GM18909 (cell line): ENCODE data around the gene PICK1.

Experiments
- ATAC-seq: cut with Tn5 transposase; IDR thresholded peaks from one replicate; pipeline ENCODE4 v1.9.1; 2021; ENCODE audit warnings: mild to moderate bottlenecking; ENCODE audit not compliant: unreplicated experiment, poor library complexity

Gene PICK1

DNA sequence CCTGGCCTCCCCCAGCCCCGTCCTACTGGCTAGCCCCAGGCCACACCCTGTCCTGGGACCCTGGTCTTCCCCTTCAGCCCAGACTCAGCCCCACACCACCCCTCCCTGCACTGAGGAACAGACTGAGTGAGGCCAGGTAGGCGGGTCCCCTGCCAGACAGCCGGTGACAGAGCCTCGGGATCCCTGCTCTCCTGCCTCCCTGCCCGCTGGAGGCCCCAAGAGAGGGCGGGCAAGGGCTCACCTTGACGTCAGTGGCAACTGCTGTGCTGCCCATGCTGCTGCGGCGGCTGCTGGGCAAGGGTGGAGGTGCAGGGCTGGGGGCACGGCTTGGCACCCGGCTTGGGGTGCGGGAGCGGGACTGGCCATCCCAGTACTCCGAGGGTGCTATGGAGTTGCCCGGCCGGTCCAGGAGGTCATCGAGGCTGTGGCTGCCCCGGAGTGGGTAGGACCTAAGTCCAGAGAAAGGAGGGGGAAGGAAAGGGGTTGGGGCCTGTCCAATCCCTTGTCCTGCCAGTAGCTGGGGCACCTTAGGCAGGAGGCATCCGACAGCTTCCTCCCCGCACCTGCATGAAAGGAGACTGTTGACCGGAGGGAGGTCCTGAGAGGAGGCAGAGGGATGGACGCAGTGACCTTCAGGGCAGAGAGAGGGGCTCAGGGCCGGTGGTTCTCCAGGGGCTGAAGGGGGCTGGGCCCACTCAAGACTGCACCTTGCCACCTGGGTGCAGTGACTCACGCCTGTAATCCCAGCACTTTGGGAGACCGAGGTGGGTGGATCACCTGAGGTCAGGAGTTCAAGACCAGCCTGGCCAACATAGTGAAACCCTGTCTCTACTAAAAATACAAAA lies 29.0 kb downstream of the PICK1 start:
- ATAC-seq, result no peak

DNA sequence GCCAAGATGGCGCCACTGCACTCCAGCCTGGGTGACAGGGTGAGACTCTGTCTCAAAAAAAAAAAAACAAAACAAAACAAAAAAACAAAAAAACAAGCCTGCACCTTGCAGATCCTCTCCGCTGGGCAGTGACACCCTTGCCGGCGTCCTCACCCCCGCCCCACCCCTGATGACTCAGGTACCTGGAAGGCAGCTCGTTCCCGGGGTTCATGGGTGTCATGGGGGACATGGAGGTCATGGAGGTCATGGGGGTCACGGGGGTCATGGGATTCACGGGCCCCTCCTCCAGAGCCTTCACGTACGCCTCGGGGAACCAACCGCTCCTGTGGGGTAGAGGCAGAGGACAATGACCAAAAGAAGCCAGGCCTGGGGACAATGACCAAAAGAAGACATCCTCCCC lies 29.7 kb downstream of the PICK1 start:
- no peak for ATAC-seq

DNA sequence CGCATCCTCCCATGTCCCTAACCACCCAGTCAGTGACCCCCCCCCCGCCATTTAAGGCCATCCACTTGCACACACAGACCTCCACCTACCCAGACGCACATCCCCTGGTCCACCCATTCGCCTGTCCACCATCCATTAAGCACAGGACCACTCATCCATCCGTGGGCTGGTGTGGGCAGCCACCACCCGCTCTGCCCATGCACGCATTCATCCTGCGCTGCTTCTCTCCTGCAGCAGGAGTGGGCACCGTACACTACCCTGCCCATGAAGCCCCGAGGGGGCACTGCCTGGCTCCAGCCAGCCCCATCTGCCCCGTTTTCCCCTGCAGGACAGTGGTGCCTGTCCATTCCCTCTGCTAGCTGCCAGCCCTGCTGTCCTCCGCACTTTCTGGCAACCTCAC lies 30.7 kb downstream of the PICK1 start:
- no peak for ATAC-seq

DNA sequence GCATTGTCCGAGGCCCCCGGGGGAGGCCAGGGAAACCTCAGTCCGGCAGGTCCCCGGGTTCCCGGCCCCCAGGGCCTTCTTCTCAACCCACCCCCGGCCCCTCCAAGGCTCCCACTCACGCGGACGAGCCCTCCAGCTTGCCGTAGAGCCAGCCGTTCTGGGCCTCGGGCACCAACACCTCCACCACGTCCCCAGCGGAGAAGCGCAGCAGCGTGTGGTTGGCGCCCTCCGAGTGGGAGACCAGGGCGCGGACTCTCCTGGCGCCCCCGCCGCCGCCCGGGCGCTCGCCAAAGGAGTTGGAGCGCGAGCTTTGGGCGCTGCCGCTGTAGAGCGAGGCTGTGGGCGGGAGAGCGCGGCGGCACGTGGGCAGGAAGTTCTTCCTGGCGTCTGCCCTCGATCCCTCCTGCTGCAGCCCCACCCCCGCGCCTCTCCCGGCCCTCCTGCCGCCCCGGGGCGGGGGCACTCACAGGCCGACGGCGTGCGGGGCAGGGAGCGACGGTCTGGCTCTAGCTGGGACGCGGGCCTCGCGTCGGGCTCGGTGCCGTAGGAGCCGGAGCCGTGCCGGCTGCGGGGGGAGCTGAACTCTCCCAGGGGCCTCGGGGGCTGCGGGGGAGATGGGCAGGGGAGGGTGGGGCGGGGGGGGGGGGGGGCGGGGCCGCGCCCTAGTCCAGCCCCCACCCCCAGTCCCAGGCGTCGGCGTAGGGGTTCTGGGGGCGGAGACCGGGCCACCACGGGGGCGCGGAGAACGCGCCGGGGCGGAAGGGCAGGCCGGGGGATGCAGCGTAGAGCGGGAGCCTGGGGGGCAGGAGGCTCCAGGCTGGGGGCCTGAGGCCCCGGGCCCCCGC lies 31.6 kb downstream of the PICK1 start:
- no peak for ATAC-seq

DNA sequence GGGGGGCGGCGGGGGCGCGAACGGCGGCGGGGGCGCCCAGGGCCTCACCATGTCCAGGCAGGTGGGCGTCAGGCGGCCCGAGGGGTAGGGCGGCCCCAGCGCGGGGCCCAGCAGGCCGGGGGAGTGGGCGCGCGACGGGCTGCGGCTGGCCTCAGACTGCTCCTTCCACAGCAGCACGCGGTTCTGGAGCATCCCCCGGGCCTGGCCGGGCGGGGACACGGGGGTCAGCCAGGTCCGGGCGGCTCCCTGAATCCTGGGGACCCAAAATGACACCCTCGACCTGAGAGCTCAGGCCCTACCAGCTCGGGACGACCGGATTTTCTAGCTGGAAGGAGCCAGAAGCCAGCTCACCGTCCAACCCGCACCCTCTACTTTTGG lies 32.3 kb downstream of the PICK1 start:
- no peak for ATAC-seq

DNA sequence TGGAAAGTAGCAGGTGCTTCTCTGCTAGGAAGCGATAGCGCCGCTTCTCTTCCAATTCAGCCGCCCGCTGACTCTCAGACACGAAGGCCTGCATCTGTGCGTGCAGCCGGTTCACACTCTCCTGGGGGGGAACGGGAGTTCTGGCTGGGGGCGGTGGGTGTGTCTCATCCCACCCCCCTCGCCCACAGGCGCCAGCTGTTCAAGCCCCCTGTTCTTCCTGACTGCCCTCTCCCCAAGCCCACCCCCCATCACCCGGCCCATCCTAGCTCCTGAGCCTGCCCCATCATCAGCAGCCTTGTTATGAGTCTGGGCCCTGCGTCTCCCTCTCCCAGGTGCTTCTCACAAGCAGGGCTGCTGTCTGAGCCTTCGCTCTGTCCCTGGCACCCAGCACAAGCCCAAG lies 39.9 kb downstream of the PICK1 start:
- ATAC-seq, result no peak

DNA sequence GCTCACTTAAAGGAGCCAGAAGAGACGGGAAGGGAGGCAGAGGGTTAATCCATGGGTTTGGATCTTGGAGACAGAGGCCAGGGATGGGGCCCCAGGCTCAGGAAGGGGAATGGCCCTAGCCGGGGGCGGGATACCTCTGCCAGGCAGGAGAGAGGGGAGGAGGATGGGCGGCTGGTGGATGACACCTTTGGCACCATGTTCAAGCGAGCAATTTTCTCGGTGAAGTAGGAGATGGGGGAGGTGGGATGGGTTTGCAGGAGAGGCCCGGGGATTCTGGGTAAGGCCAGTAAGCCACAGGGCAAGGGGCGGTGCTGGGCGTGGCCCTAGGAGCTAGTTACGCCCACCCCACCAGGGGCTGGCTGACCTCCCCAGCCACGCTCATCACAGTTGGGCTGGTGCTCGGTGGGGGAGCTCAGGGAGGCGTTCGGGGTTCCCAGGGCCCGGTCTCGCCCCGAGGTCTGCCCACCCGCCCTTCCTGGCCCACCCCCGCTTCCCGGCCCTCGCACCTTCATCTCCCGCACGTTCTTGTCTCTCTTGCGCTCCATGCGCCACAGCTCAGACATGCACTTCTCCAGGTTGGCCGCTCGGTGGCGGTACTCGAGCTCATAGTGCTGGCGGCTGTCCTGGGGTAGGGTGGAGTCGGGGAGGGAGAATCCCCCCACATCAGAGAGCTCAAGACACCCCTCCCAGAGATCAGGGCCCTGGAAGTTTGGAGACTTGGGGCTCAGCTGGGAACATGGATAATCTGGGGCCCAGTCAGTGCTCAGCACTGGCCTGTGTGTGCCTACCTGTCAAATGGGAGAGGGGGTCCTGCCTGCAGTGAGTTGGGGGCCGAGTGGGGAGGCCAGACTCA lies 40.6 kb downstream of the PICK1 start:
- no peak for ATAC-seq

DNA sequence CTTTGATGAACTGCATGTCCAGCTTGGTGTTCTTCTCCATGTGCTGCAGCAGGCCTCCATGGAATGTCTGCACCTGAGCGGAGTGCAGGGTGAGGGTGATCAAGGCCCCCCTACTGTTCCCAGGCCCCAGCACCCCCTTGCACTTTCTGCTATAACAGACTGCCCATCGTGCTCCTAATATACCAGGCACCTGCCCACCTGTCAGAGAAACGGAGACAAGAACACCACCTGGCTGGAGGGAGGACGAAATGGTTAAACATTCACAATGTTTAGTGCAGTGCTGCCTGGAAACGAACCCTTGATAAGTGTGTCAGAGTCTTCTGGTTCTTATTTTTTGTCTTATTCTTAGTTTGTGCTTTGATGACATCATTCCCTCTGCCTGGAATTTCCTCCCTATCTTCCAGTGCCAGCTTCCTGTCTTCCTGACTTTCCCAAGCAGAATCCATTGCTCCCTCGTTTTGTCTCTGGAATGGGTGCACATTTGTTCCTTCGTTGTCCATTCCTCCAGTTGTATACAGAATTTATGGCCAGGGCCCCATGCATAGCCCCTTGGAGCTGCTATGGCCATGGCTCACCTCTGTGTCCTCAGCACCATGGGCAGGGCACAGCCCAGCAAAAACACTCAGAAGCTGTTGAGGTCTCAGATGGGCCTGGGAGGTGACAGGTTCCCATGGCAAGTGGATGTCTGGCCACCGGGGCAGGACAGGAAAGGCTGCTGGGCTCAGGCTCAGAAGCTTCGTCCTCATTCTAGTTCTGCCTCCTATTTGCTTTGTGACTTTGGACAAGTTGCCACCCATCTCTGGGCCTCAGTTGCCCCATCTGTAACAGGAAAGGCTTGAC lies 41.4 kb downstream of the PICK1 start:
- no peak for ATAC-seq

DNA sequence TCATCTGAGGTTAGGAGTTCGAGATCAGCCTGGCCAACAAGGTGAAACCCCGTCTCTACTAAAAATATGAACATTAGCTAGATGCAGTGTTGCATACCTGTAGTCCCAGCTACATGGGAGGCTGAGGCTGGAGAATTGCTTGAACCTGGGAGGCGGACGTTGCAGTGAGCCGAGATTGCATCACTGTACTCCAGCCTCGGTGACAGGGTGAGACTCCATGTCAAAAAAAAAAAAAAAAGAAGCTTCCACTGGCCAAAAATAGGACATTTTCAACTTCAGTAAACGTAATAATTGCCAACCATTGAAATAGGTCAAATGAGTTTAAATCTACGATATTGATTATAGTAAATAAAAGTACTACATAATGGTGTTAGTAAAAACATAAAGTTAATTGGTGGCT lies 46.4 kb downstream of the PICK1 start:
- ATAC-seq, result no peak

DNA sequence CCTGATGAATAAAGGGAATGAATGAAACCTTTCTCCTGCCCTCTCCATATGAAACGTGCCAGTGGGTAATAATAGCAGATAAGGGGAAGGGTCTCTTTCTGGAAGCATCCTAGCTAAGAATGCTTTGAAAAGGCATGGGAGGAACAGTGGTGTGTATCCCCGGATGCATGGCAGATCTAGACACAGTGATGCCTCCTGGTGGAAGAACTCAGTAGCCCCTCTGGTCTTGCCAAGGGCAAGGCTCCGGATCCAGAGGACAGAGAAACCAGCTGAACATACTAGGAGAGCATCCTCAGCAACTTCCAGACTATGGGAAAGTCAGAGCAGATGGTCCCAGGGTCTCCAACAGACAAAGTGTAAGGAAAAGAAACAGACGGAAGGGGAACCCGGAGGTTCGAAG lies 46.9 kb downstream of the PICK1 start:
- ATAC-seq, result no peak

DNA sequence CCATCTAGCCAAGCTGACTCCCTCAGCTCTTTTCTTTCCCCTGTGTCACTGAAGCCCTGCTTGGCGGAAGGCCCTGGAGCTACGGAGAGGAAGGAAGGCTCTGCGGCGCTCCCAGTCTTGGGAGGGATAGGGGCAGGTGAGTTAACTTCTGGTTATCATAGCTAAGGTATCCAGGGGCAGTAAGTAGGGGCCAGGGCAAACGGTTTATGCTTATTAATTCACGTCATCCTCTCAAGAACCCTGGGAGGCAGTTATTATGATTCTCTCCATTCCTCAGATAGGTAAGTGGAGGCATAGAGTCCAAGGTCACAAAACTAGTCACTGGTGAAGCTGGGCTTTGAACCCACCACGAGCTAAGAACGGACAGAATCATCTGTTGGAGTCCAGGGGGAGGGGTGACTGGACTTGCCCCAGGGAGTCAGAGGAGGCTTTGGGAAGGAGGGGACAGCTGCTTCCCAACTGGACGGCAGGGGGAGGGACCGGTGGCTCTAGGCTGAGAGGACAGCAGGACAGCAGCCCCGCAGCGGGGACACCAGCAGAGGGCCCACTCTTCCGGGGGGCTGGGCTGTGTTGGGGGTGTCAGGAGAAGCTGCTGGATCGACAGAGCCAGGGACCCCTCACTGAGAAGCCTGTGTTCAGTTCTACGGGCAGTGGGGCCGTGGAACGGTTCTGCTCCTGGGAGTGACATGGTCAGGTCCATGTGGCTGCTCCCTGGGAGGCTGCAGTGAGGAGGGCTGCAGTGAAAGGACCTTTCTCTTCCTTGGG lies 49.8 kb downstream of the PICK1 start:
- no peak for ATAC-seq

DNA sequence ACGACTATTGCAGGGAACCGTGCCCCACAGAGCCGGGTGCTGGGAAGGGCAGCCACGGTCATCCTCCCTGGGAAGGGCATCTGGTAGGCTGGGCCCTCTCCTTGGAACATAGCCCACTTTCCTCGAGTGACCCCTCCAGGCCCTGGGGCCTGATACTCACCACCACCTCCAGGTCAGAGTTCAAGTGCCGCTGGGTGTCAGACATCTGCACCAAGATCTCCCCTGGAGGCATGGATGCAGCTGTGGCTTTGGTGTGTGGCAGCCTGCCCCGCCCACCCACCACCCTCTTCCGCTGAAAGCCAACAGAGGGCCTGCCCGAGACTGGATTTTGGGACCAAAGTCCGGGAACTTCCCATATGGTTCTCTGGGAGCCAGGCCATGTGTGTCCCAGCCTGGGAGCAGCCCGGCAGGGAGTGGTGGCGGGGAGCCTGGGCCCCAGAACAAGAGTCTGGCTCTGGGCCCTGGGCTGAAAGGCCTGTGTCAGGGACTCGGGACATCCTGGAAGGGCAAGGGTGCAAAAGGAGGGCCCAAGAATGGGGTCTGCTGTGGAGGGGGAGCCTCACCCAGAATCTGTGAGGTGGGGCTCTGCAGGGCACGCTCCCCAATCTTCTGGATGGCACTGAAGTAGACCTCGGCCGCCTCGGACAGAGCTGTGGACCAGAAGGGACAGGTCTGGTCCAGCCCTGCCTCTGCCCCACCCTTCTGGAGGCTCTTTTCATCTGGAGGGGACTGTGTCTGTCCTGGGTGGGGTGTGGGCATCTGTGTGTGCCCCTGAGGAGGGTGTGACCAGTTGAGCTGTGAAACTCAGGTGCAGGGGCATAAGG lies 50.7 kb downstream of the PICK1 start:
- ATAC-seq, result no peak

DNA sequence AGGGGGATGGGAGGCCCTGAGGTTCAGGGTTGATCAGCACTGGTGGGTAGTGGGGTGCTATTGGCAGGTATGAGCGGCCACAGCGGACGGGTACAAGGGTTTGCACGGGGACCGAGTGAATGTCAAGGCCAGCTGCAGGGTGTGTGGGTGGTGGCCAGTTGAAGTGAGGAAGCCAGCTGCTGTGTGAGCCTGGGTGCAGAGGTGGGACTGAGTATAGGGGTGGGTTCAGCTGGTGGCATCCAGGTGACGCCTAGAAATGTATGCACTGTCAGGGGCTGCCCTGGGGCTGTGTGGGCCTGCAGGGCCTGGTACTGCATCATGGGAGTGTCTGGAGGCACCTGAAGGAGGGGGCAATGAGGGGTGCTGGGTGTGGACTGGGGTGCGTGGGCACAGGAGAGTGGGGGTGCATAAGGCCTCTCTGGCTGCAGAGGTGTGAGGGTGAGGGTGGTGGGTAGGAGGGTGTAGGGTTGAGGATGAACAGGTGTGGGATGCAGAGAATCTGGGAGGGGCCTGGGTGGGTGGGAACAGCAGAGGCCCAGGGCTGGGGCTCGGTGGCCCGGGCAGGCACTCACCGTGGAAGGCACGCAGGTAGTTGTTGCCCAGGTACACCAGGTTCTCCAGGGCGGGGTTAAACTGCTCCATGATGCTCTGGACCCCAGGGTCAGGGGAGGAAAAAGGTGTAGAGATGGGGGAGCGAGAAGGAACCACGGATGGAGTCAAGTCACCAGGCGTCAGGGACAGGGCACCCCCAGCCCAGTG lies 51.5 kb downstream of the PICK1 start:
- ATAC-seq, result no peak

DNA sequence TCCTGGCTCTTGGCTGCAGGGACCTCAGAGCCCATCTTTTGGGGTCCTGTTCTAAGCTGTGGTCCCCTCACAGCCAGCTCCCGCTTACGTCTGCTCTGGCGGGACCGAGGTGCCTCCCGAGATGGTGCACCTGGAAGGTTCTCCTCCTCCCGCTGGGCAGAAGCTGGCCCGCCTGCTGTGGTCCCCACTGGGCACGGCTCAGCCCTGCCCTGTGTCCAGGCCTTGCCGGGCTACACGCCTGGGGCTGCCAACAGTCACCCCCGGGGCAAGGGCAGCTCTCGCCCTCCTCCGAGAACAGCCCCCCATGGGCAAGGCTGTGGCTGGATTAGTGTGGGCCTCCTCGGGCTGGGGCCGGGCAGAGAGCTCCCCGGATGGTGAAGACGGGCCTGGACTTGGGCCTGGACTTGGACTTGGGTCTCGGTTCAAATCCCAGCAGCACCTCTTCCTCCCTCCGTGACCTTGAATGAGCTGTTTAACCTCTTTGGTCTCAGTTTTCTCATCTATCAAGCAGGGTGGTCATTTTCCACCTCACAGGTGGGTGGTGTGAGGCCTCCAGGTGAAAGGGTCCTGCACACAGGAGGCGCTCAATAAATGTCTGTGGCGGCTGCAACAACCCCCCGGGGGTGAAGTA lies 52.3 kb downstream of the PICK1 start:
- ATAC-seq, result no peak

DNA sequence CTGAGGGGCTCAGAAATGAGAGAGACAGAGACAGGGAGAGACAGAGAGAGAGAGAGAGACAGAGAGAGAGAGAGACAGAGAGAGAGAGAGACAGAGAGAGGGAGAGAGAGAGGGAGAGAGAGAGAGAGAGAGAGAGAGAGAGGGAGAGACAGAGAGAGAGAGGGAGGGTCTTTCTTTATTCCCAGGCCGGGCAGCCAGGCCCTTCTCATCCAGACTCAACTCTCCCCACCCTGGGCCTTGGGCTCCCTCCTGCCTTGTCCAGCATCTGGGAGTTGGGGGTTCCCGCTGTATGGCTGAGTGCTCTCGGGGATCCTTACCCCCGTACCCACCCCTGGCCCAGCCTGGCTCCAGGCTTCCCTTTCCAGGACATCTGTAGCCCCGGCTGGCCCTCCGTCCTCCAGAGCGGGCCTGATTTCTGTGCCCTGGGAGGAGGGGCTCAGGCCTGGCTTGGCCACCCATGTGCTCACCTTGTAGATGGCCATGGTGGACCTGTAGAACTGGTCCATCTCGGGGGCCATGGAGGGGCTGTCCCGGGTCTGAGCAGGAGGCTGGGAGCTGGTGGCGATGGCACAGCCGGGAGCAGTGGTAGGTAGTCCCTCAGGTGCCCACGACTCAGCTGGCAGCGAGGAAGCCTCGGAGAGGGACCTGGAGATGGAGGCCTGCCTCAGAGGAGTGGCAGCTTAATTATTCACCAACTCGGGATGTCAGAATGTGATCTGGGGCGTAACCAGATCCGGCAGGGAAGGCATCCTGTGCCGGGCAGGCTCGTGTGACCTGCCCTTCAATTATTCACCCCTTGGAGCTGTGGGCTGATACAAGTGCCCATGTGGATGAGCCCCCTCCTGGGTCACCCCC lies 53.0 kb downstream of the PICK1 start, which contains the start of gene BAIAP2L2:
Gene BAIAP2L2, minus strand, starts transcription at position 677 of the 855 bp plus-strand sequence. Its CDS starts 159 bp downstream, at position 518.
- ATAC-seq, result no peak
